Lower lobe of right lung (tissue), 2 donors: ENCODE results near the gene MRAP. TPM values are rescaled to one million over a fixed set of nuclear protein-coding genes. Genes with fewer than 3 reads are reported as not detected.

Experiments
- ATAC-seq, 2 donors: fragments of 200-7000 bp; cut with Tn5 transposase; one replicate each; pipeline ENCODE4 v1.9.1; 2020 to 2022; ENCODE audit warnings: mild to moderate bottlenecking in 2 of 2, moderate library complexity in 2 of 2
- DNase-seq: peaks from one replicate; pipeline ENCODE4 v3.0.0-alpha.2; 2020
- H3K27ac ChIP-seq: fragments of 200-600 bp; one replicate; pipeline ENCODE4 v1.8.0; 2022
- H3K27me3 ChIP-seq: fragments of 200-600 bp; one replicate; pipeline ENCODE4 v1.8.0; 2022; ENCODE audit warnings: low read depth
- H3K36me3 ChIP-seq: fragments of 200-600 bp; one replicate; pipeline ENCODE4 v1.8.0; 2022; ENCODE audit warnings: mild to moderate bottlenecking
- H3K4me1 ChIP-seq: fragments of 200-600 bp; one replicate; pipeline ENCODE4 v1.8.0; 2022
- H3K4me3 ChIP-seq: fragments of 200-600 bp; one replicate; pipeline ENCODE4 v1.8.0; 2022; ENCODE audit warnings: mild to moderate bottlenecking
- H3K9me3 ChIP-seq: fragments of 200-600 bp; one replicate; pipeline ENCODE4 v1.8.0; 2022
- intact Hi-C: fragments of 100-400 bp; cut with DNase I; formaldehyde crosslinking; loops from one replicate; pipeline ENCODE4 v1.11.0; 2022
- total RNA-seq: library from RNA; stranded (reverse); fragmentation: NEBNext Ultra II Directional; extraction: Animal tissue kit (Norgen Biotek cat#: 25700); gene quantifications from one replicate; pipeline ENCODE4 v1.2.1, GENCODE V29; 2021
- TF ChIP-seq, protein P1 (sequence below): fragments of 200-600 bp; IDR thresholded peaks from one replicate; pipeline ENCODE4 v1.8.0; 2022; ENCODE audit warnings: antibody characterized with exemption, mild to moderate bottlenecking
- donor health status: DM: no; HTN: yes; CAD: no; lungs with severe emphysema.

The MRAP gene
- total RNA-seq, 1 donor from 2014 or later = not detected

DNA sequence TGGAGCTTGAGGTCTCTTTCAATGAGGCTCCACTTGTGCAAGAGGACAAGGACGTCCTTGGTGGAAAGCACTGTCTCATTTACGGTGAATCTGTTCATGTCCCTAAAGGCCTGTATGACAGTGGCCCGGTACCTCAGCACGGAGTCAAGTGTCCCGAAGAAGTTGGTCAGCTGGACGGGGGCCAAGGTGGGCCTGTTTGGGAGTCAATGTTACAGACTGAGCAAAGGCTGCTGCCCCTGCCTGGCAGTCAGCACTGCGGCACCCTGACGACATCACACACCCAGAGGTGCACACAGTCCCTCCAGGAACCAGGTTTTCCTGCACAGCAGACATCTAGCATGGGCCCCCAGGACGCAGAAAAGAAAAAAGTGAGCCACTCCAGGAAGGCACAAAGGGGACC is 19.1 kb downstream of the MRAP start:
- no peak overlapping the region for H3K4me3 ChIP-seq

DNA sequence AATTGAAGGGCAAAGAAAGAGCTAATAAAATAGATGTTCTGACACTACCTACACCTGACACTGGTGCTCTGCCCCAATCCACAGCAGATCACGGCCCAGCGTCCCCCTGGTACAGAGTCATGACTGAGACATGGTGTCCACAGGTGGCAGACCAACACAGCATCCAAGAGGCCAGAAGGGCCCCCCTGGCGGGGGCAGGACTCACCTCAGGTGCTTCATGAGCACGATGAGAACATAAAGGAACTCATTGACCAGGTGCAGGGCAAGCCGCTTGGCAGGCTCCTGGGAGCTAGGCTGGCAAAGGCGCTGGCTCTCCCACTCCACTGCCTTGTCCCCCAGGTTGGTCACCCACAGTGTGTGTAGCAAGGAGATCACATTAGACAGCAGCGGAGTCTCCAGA is 20.4 kb downstream of the MRAP start:
- Histone ChIP-seq H3K4me1 (no peaks in the 10 kb centered on the region), H3K27me3 (no peaks in the 10 kb centered on the region), H3K9me3 (no peaks in the 10 kb centered on the region), H3K4me3 (no peak overlapping the region), H3K27ac (no peak overlapping the region), H3K36me3 (peaks cover 99% of the 10 kb centered on the region)
- TF ChIP-seq, protein P1, sequence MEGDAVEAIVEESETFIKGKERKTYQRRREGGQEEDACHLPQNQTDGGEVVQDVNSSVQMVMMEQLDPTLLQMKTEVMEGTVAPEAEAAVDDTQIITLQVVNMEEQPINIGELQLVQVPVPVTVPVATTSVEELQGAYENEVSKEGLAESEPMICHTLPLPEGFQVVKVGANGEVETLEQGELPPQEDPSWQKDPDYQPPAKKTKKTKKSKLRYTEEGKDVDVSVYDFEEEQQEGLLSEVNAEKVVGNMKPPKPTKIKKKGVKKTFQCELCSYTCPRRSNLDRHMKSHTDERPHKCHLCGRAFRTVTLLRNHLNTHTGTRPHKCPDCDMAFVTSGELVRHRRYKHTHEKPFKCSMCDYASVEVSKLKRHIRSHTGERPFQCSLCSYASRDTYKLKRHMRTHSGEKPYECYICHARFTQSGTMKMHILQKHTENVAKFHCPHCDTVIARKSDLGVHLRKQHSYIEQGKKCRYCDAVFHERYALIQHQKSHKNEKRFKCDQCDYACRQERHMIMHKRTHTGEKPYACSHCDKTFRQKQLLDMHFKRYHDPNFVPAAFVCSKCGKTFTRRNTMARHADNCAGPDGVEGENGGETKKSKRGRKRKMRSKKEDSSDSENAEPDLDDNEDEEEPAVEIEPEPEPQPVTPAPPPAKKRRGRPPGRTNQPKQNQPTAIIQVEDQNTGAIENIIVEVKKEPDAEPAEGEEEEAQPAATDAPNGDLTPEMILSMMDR = no peak
- DNase-seq = no peak
- ATAC-seq = no peak
- intact Hi-C loops = no loop called here

More for the DNA sequence above, 19.1 kb downstream of the MRAP start:
- Histone ChIP-seq H3K36me3 (peaks cover 99% of the 10 kb centered on the region), H3K27ac (no peak overlapping the region), H3K27me3 (no peaks in the 10 kb centered on the region), H3K9me3 (no peaks in the 10 kb centered on the region), H3K4me1 (no peaks in the 10 kb centered on the region)
- ATAC-seq (no peak), DNase-seq (no peak)
- TF ChIP-seq, protein P1 = no peak
- intact Hi-C loops = no loop called here

DNA sequence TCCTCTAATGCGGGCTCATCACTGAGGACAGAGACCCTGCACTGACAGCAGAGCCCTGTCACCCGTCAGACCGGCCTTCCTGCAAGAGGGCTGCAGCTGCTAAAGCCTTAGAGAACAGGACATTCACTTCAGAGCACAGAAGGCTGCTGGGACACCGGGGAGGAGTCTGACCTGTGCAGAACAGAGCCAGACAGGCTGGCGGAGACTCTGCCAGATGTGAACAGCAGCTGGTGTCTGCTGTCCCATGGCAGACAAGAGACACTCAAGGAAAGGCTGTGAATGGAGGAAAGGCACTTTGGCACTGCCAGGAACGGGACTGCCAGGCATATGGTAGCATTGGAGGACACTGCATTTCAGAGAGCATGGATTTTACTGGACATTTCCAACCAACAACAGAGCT is 21.4 kb downstream of the MRAP start:
- no peaks in the 10 kb centered on the region for H3K9me3 ChIP-seq
- no peak overlapping the region for H3K4me3 ChIP-seq
- TF ChIP-seq, protein P1 = no peak
- H3K36me3 ChIP-seq = peaks cover 99% of the 10 kb centered on the region
- no peak overlapping the region for H3K27ac ChIP-seq
- ATAC-seq (no peak), DNase-seq (no peak)
- H3K4me1 ChIP-seq = no peaks in the 10 kb centered on the region
- intact Hi-C loops = no loop called here
- H3K27me3 ChIP-seq = no peaks in the 10 kb centered on the region

DNA sequence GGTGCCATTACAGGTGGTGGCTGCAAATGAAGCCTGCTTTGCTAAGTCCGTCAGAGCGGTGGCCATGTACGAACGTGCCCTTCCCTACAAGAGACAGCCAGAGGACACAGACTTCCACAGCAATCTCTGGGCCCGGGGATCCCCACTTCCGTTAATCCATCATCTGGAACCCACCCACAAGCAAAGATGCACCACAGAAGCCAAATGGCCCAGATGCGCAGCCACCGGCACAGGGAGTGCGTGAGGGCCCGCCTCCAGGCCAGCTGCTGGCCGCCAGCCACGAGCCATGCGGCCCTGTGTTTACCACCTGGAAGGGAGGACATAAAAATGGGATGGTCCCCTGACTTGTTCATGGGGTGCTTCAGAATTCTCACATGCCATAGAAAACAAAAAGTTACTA is 22.1 kb downstream of the MRAP start:
- no peak for DNase-seq

DNA sequence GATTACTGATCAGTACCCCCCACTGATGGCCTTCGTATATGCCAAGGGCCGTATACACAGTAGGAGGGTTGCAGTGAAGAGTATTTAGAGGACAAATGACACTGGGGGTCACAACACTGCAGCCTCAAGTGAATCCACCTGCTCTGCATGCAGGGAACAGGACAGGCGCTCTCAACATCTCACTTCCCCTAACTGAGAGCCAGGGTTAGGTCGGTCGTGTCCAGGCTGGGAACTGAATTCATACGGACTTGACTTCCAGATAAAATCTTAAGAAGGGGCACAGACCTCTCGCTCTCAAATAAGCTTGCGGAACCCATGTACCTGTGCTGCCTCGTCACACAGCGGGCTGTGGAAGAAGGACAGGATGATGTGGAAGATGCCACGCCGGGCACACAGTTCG is 22.8 kb downstream of the MRAP start:
- ATAC-seq (no peak), DNase-seq (no peak)
- Histone ChIP-seq H3K9me3 (no peaks in the 10 kb centered on the region), H3K36me3 (peaks cover 100% of the 10 kb centered on the region), H3K4me1 (no peaks in the 10 kb centered on the region), H3K4me3 (no peak overlapping the region), H3K27me3 (no peaks in the 10 kb centered on the region), H3K27ac (no peak overlapping the region)
- intact Hi-C loops = no loop called here
- TF ChIP-seq, protein P1 = no peak

More for the DNA sequence above, 22.1 kb downstream of the MRAP start:
- TF ChIP-seq, protein P1 = no peak
- intact Hi-C loops = no loop called here
- no peak overlapping the region for H3K27ac ChIP-seq
- no peaks in the 10 kb centered on the region for H3K27me3 ChIP-seq
- H3K4me1 ChIP-seq = no peaks in the 10 kb centered on the region
- no peaks in the 10 kb centered on the region for H3K9me3 ChIP-seq
- H3K4me3 ChIP-seq = no peak overlapping the region
- no peak for ATAC-seq
- peaks cover 100% of the 10 kb centered on the region for H3K36me3 ChIP-seq

DNA sequence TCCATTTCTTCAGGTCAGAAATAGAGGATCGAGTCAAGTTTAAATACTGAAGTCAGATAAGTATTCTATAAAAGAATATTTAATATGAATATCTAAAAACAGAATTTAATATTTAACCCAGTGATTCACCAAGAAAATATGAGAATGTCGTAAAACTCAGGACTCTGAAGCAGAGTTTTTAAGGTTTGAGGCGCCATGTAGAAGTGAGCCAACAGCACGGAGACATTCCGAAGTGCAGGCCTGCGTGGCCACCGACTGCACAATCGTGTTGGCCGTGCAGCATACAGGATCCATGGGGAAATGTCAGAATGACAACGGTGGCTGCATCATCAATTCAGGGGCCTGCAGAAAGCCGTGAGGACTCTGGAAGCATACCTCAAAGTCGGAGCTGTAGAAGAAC is 23.4 kb downstream of the MRAP start:
- intact Hi-C loops = no loop called here
- no peaks in the 10 kb centered on the region for H3K4me1 ChIP-seq
- H3K27ac ChIP-seq = no peak overlapping the region
- ATAC-seq = no peak
- TF ChIP-seq, protein P1 = no peak
- no peaks in the 10 kb centered on the region for H3K9me3 ChIP-seq
- DNase-seq = no peak
- H3K36me3 ChIP-seq = peaks cover 96% of the 10 kb centered on the region
- no peak overlapping the region for H3K4me3 ChIP-seq
- no peaks in the 10 kb centered on the region for H3K27me3 ChIP-seq
